Skeletal muscle satellite cell (primary cell): ENCODE results near the gene RIPOR1.
A peak's percentile ranks its signal among the peaks of the same experiment; 100 is the strongest.
"Not testable (repeated sequence)": the region's sequence is repeated elsewhere in the genome, so short reads cannot be mapped to it uniquely, and the experiment has no call there.

Source experiments
- H3K27me3 ChIP-seq: 2 replicates; pipeline ENCODE4 v1.7.0; 2013; ENCODE audit warnings: low read length; ENCODE audit not compliant: control insufficient read depth, insufficient read depth
- H3K36me3 ChIP-seq: 2 replicates; pipeline ENCODE4 v1.7.0; 2013; ENCODE audit warnings: mild to moderate bottlenecking, control low read depth, low read length; ENCODE audit not compliant: insufficient read depth
- H3K4me1 ChIP-seq: 2 replicates; pipeline ENCODE4 v1.7.0; 2013; ENCODE audit warnings: low read length; ENCODE audit not compliant: control insufficient read depth, insufficient read depth
- H3K4me2 ChIP-seq: 2 replicates; pipeline ENCODE4 v1.7.0; 2013; ENCODE audit warnings: mild to moderate bottlenecking, low read length
- H3K4me3 ChIP-seq: 2 replicates; pipeline ENCODE4 v1.7.0; 2013; ENCODE audit warnings: low read length
- H3K9ac ChIP-seq: 2 replicates; pipeline ENCODE4 v1.7.0; 2013; ENCODE audit warnings: mild to moderate bottlenecking, low read depth, low read length, moderate library complexity
- H3K9me3 ChIP-seq: replicated peaks from 2 replicates; pipeline ENCODE4 v1.7.0; 2013; ENCODE audit warnings: mild to moderate bottlenecking, control low read depth, low read length

RIPOR1 gene

GRCh38 chr16:67533987-67534386 lies 5.4 kb downstream of the RIPOR1 start:
- not testable (repeated sequence) for H3K27me3 ChIP-seq, H3K4me3 ChIP-seq, H3K36me3 ChIP-seq, H3K9me3 ChIP-seq, H3K4me2 ChIP-seq, H3K9ac ChIP-seq
- H3K4me1 ChIP-seq: peaks cover 25% of the 10 kb centered on the region

DNA sequence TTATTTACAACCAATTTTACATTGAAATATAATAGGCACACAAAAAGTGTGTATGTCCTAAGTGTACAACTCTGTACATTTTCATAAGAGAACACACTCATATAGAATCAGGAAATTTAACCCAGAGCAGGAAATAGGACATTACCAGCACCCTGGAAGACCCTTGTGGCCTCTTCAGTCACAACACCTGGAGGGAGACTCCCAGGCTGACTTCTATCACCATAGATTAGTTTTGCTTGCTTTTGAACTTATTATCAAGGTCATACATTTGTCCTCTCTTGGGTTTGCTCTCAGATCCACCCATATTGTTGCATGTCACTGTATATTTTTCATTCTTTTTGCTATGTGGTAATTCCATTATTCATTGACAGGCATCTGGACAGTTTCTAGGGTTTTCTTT lies 5.8 kb downstream of the RIPOR1 start:
- Histone ChIP-seq H3K9ac (no peak overlapping the region), H3K4me3 (no peak overlapping the region), H3K27me3 (no peaks in the 10 kb centered on the region), H3K4me2 (no peak overlapping the region), H3K9me3 (no peaks in the 10 kb centered on the region), H3K4me1 (peaks cover 25% of the 10 kb centered on the region), H3K36me3 (peaks cover 13% of the 10 kb centered on the region)

DNA sequence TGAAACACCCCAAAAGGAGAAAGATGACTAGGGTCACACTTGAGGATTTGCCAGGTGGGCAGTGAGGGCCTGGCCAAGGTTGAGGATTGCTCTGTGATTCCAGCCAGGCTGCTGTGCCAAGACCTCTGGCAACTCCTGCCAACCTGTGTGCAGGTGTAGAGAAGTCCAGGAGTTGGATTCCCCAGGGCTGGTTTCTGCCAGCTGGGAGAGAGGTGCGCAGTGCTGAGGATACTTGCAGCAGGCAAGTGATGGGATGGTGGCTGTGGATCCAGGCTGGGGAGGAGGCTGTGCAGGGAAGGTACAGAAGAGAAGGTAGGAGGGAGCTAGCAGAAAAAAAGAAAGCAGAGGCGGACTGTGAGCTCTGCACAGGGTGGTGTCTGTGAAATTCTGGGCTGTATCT lies 6.6 kb downstream of the RIPOR1 start:
- H3K36me3 ChIP-seq: peaks cover 21% of the 10 kb centered on the region
- no peak overlapping the region for H3K4me2 ChIP-seq
- H3K9ac ChIP-seq: no peak overlapping the region
- peaks cover 25% of the 10 kb centered on the region for H3K4me1 ChIP-seq
- no peaks in the 10 kb centered on the region for H3K27me3 ChIP-seq
- H3K9me3 ChIP-seq: no peaks in the 10 kb centered on the region
- no peak overlapping the region for H3K4me3 ChIP-seq

DNA sequence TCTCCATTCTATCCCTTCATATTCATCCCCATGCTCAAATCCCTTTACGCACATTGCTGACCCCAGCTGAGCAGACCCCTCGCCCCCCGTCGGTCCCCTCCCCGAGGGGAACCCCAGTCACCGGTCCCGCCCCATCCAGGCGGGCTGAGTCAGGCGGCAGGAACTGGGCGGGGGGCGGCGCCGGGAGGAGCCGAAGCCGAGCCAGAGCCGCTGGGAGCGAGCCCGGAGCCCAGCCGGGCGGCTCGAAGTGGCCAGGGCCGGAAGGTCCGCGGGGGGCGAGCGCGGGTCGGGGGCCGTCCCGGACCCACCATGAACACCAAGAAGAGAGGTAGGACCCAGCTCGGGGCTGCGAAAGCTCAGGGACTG lies 8.6 kb downstream of the RIPOR1 start:
- Histone ChIP-seq H3K4me3 (peak overlapping the region; percentile 86), H3K27me3 (no peaks in the 10 kb centered on the region), H3K4me1 (peaks cover 22% of the 10 kb centered on the region), H3K9ac (peak overlapping the region; percentile 90), H3K36me3 (peaks cover 41% of the 10 kb centered on the region), H3K4me2 (peak overlapping the region; percentile 98), H3K9me3 (no peaks in the 10 kb centered on the region)

DNA sequence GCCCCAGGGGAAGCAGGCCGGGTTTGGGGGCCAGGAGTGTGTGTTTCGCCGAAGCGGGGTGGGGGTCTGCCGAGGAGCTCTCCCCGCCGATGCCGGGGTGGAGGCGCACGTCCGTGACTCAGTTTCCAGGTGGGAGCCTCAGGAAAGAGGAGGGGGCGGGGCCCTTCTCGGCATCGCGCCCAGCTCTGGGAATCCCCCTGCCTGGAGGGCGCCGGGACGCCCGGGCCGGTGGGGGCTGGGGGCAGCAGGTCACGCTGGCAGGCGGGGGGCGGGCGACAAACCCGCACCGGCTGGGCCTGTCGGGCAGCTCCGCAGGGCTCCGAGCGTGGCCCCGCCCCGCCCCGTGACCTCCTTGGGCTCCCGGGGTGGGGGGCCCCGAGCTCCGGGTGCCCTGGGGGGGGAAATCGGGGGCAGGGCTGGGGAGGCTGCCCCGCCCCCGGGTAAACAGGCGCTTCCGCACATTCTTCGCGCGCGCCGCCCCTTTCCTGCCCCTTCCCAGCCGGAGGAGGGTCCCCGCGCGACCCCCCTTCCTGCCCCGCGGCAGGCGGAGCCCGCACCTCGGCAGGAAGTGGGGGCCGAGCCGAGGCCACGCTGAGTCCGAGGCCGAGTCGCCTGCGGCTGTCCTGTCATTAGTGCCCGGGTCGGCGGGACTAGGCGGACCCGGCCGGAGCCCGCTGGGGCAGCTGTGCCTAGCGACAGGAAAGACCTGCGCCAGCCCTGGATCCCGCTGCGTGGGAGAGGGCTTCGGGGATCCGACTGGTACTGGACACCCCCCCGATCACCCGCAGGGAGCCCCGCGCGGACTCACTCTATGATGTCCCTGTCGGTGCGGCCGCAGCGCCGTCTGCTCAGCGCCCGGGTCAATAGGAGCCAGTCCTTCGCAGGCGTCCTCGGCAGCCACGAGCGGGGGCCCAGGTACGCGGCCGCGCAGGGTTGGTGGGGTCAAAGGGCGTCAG lies 9.3 kb downstream of the RIPOR1 start:
- H3K9ac ChIP-seq: peak overlapping the region; percentile 90
- H3K4me2 ChIP-seq: peak overlapping the region; percentile 98
- no peaks in the 10 kb centered on the region for H3K27me3 ChIP-seq
- H3K36me3 ChIP-seq: peaks cover 46% of the 10 kb centered on the region
- no peaks in the 10 kb centered on the region for H3K9me3 ChIP-seq
- peaks cover 23% of the 10 kb centered on the region for H3K4me1 ChIP-seq
- H3K4me3 ChIP-seq: peak overlapping the region; percentile 86

- H3K9me3 ChIP-seq: no peaks in the 10 kb centered on the region
- peak overlapping the region; percentile 98 for H3K4me2 ChIP-seq
- H3K4me1 ChIP-seq: peaks cover 23% of the 10 kb centered on the region
- peak overlapping the region; percentile 90 for H3K9ac ChIP-seq
- peaks cover 53% of the 10 kb centered on the region for H3K36me3 ChIP-seq
- H3K4me3 ChIP-seq: peak overlapping the region; percentile 86
- H3K27me3 ChIP-seq: no peaks in the 10 kb centered on the region
These were observed 10.1 kb downstream of the RIPOR1 start for GRCh38 chr16:67538666-67539101.

DNA sequence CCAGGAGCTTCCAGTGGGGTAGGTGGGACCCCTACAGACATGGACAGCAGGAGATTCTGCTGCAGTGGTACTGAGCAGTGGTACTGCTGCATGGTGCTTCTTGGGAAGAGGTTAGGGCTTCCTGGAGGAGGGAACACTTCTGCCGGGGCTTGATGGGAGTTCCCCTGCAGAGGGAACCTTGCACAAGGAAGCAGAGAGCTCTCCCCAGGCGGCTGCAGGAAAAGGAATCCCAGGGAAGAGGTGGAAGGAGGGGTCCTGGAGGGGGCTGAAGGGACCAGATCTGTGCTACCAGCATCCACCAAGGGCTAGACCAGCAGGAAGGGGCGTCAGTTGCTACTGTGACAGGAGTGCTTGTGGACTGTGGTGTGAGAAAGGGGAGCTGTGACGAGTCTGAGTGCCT lies 10.6 kb downstream of the RIPOR1 start:
- Histone ChIP-seq H3K4me3 (no peak overlapping the region), H3K27me3 (no peaks in the 10 kb centered on the region), H3K4me1 (peaks cover 23% of the 10 kb centered on the region), H3K9me3 (no peaks in the 10 kb centered on the region), H3K4me2 (peak overlapping the region; percentile 98), H3K9ac (no peak overlapping the region), H3K36me3 (peaks cover 58% of the 10 kb centered on the region)

GRCh38 chr16:67539691-67540635 lies 11.3 kb downstream of the RIPOR1 start:
- Histone ChIP-seq H3K27me3 (no peaks in the 10 kb centered on the region), H3K9me3 (no peaks in the 10 kb centered on the region), H3K36me3 (peaks cover 64% of the 10 kb centered on the region), H3K9ac (no peak overlapping the region), H3K4me1 (peaks cover 23% of the 10 kb centered on the region), H3K4me3 (no peak overlapping the region), H3K4me2 (no peak overlapping the region)

GRCh38 chr16:67540756-67541155 lies 12.1 kb downstream of the RIPOR1 start:
- peaks cover 23% of the 10 kb centered on the region for H3K4me1 ChIP-seq
- no peaks in the 10 kb centered on the region for H3K27me3 ChIP-seq
- no peak overlapping the region for H3K4me3 ChIP-seq
- H3K36me3 ChIP-seq: peaks cover 70% of the 10 kb centered on the region
- no peak overlapping the region for H3K9ac ChIP-seq
- H3K4me2 ChIP-seq: no peak overlapping the region
- H3K9me3 ChIP-seq: no peaks in the 10 kb centered on the region

DNA sequence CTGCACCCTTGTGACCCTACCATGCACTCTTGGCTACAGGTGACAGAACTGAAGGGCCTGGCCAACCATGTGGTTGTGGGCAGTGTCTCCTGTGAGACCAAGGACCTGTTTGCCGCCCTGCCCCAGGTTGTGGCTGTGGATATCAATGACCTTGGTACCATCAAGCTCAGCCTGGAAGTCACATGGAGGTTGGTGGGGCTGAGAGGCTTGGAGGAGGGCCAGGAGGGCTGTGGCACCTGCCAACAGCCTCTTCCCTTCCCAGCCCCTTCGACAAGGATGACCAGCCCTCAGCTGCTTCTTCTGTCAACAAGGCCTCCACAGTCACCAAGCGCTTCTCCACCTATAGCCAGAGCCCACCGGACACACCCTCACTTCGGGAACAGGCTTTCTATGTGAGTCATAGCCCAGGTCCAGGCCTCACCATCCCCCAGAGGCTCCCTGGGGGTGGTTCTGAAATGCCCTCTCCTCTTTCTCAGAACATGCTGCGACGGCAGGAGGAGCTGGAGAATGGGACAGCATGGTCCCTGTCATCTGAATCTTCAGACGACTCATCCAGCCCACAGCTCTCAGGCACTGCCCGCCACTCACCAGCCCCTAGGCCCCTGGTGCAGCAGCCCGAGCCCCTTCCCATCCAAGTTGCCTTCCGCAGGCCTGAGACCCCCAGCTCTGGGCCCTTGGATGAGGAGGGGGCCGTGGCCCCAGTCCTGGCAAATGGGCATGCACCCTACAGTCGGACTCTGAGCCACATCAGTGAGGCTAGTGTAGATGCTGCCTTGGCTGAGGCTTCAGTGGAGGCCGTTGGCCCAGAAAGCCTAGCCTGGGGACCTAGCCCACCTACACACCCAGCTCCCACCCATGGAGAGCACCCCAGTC lies 13.0 kb downstream of the RIPOR1 start:
- Histone ChIP-seq H3K36me3 (peaks cover 77% of the 10 kb centered on the region), H3K4me2 (no peak overlapping the region), H3K4me3 (no peak overlapping the region), H3K9ac (no peak overlapping the region), H3K9me3 (no peaks in the 10 kb centered on the region), H3K4me1 (peaks cover 23% of the 10 kb centered on the region), H3K27me3 (no peaks in the 10 kb centered on the region)

DNA sequence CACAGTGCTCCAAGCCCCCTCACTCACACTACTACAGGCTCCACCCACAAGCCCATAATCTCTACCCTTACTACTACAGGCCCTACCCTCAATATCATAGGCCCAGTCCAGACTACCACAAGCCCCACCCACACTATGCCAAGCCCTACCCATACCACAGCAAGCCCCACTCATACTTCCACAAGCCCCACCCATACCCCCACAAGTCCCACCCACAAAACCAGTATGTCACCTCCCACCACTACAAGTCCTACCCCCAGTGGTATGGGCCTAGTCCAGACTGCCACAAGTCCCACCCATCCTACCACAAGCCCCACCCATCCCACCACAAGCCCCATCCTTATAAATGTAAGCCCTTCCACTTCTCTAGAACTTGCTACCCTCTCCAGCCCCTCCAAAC lies 13.8 kb downstream of the RIPOR1 start:
- no peak overlapping the region for H3K9ac ChIP-seq
- H3K9me3 ChIP-seq: no peaks in the 10 kb centered on the region
- no peak overlapping the region for H3K4me2 ChIP-seq
- no peaks in the 10 kb centered on the region for H3K27me3 ChIP-seq
- no peak overlapping the region for H3K4me3 ChIP-seq
- H3K4me1 ChIP-seq: peaks cover 20% of the 10 kb centered on the region
- H3K36me3 ChIP-seq: peaks cover 84% of the 10 kb centered on the region
